HUDEP-2 (cell line): ENCODE results near the gene PIP5K1B.

ENCODE experiments used
- DNase-seq, 76 experiments: peaks; one replicate each; lab custom pipeline; 2025; ENCODE audit not compliant: unreplicated experiment in 76 of 76; lab: John Stamatoyannopoulos, UW

PIP5K1B gene

DNA sequence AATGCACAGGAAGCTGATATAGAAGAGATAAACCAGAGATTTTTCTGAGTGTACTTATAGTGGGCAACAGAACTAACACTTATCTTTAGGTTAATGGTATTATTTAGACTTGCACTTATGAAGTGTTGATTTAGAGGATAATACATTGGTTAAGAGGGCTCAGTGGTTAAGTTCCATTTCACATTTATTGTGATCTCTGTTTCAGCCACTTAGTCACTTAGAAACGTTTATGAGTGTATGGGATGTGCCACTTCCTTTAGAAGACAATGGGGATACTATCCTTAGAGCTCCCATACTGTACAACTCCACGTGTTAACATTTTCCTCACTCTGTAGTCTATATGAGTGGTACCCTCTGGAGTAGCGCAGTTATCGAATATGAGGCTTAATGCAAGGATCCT lies 57.5 kb downstream of the PIP5K1B start:
- DNase-seq, result no peak

DNA sequence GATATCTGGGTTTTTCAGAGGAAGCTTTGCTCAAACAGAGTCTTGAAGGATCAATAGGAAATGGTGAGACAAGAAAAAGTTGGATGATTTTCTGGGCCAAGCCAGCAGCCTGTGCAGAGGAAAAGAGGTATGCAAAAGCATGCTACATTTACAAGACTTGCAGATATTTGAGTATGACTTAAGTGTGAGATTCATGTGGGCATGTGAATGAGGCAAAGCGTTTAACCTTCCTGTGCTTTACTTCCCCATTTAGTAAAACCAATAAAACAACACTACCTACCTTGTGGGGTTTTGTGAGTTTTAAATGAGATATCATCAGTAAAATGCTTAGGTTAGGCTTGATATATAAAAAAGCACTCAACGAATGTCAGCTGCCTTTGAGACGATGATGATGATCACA lies 58.1 kb downstream of the PIP5K1B start:
- no peak for DNase-seq

DNA sequence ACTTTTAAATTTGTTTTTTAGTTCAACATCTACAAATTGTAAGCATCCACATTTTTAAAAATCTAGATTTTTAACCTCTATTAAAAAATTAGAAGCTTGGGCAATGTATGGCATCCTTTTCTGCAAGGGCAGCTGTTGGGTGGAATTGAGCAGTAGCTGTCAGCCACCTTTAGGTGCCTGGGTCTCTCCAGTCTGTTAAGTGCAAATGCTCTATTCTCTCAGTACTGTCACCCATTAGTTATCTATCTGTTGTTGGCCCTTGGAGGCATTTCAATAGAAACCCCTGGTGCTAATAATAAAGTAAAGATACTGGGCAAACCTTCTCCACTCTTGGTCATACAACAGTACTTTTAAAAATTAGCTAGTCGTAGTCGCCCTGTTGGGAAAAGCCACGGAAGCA lies 63.6 kb downstream of the PIP5K1B start:
- no peak for DNase-seq

DNA sequence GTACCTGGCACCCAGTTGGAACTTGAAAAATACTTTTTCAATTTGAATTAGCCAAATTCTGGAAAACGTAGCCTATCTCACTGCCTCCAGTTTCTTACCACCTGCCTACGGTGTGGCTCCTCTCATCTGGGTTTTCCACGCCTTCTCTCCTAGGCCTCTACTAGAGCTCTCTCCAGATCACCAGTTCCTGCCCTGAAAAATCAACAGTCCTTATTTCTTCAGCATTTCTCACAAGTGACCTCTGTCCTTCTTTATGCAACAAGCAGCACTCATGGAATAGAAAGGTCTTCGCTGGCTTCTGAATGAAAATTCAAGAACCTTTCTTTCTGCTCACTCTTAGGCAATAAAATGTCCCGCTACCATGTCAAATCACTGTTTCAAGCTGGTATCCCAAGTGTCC lies 64.8 kb downstream of the PIP5K1B start:
- DNase-seq, result no peak

DNA sequence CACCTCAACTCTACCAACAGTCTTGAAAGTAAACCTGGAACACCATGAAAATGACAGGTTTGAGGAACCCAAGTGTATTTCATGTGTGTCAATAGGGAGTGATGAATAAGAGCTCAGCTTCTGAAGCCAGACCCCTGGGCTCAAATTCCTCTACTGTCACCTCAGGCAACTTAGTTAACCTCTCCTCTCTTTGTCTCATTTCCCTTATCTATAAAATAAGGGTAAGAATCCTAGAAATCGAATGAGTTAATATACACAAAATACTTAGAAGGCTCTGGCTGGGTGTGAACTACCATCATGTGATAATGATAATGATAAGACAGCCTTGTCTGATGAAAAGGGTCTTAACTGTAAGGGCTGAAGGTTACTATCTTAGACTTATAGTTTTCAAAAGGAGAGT lies 66.3 kb downstream of the PIP5K1B start:
- no peak for DNase-seq

DNA sequence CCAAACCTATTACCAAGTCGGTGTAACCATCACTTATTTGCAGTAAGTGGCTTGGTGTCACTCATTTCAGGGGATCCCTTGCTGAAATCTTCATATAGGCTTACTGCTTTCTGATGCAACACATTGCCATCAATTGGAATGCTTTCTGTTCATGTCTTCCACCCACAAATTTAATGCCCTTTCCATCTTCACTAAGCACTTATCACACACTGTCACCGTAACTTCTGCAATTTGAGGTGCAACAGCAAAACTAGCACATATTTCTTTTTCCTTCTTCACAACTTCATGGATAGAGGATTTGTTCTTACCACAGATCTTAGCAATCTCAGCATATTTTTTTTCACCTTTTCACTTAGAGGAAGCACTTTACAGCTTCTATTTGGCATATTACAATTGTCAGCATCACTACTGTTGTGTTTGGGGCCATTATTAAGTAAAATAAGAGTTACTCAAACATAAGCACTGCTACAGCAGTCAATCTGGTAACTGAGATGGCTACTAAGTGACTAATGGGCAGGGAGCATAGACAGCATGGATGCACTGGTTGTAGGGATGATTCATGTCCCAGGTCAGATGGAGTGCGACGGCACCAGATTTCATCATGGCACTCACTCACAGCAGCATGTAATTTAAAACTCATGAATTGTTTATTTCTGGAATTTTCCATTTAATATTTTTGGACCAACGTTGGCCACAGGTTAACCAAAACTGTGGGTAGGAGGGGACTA lies 70.1 kb downstream of the PIP5K1B start:
- DNase-seq, result no peak

DNA sequence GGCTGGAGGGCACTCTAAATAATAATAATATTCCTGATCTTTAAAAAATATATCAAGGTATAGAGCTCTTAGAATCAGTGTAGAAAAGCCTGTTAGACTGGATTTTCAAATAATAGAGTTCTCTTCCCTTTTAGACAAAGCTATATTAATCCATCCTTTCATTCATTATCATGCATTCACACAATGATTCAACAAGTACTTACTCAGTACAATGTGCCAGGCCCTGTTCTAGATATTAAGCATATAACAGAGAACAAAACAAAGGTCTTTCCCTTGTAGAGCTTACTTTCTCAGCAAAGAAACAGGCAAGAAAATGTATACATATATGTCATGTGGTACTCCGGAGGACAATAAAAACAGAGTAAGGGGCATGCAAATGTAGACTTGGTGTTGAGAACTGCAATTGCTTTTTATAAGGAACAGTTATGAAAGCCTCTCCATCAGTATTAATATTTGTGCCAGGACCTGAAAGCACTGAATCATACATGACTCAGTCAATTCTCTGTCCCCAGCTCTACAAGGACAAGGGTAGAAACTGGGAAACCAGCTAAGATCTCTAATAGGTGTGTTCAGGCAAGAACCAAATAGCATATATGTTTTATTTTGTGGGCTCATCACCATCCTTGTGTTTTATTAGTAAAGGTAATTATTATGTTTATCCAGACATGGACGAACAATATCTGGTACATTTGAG lies 72.2 kb downstream of the PIP5K1B start:
- peak in 3 of 76 experiments; percentile 16 to 38 (median 25) for DNase-seq

DNA sequence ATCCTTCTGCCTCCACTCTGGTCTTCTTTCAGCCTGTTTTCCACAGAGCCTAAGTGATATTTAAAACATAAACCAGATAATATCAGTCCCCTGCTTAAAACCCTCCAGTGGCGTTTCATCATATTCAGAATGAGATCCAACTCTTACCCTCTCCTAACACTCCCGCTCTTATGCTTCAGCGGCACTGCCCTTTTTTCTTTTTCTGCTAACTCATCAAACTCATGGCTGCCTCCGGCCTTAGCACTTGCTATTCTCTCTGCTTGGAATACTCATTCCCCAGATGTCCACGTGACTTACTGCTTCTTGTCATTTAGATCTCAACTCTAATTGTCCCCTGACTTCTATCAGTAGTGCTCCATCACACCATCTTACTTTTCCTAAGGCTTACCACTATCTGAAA lies 73.6 kb downstream of the PIP5K1B start:
- DNase-seq, result peak in 31 of 76 experiments; percentile 1 to 51 (median 23)

DNA sequence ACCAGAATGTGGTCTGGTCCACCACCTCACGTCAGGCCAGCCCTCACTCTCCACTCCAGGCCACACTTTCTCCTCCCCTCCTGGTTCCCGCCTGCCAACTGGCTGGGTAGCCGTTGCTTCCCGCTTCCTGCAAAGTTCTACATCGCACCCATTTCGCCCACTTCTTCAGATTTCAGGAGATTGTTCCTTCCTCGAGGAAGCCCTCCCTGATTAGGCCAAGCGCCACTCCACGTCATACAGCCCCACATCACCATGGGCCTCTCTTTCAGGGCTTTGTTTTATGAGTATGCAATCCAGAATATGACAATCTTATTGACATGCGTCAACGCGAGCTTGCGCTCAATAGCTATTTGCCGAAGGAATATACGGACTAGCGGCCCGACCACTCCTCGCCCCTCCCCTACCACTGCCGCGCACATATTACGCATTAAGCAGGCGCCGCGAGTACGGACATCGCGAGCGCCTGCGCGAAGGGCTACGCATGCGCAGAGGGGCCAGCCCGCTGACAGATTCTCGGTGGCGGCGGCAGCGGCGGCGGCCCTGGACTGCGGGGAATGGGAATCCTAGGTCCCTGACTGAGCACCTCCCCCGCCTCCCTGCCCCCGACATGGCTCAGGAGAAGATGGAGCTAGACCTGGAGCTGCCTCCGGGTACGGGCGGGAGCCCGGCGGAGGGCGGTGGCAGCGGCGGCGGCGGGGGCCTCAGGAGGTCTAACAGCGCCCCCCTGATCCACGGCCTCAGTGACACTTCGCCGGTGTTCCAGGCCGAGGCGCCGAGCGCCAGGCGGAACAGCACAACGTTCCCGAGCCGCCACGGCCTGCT lies 74.7 kb downstream of the PIP5K1B start:
- DNase-seq, result peak in 75 of 76 experiments; percentile 34 to 94 (median 85)

DNA sequence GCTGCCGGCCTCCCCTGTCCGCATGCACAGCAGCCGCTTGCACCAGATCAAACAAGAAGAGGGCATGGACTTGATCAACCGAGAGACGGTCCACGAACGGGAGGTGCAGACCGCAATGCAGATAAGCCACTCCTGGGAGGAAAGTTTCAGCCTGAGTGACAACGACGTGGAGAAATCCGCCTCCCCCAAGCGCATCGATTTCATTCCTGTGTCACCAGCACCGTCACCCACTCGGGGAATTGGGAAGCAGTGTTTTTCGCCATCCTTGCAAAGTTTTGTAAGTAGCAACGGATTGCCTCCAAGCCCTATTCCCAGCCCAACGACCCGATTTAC lies 75.3 kb downstream of the PIP5K1B start:
- peak in 31 of 76 experiments; percentile 15 to 79 (median 58) for DNase-seq

DNA sequence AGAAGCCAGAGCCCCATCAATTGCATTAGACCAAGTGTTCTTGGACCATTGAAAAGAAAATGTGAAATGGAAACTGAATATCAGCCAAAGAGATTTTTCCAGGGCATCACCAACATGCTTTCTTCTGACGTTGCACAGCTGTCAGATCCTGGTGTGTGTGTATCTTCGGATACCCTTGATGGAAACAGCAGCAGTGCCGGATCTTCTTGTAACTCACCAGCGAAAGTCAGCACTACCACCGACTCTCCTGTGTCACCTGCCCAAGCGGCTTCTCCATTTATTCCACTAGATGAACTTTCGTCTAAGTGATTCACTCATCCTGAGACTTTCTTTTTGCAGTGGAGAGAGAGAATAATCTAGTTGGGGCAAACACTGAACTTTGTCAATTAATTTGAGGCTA lies 75.7 kb downstream of the PIP5K1B start:
- DNase-seq, result peak in 3 of 76 experiments; percentile 19 to 43 (median 27)

DNA sequence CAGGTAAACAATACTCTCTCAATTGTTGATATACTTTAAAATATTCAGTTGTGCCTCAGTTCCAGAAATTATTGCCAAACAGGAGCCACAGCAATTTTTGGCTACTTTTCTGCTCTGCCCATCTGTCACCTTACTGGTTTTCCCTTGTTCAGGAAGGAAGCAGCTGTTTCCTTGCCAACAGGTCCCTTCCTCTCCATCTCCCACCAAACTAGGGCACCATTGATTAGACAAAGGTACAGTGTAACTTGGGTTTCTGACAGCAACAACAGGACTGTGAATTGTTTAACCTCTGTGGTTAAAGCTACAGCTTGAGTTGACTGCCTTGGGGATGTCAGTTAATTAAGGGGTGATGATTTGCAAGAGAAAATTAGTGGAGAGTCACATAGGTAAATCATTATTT lies 76.9 kb downstream of the PIP5K1B start:
- no peak for DNase-seq

DNA sequence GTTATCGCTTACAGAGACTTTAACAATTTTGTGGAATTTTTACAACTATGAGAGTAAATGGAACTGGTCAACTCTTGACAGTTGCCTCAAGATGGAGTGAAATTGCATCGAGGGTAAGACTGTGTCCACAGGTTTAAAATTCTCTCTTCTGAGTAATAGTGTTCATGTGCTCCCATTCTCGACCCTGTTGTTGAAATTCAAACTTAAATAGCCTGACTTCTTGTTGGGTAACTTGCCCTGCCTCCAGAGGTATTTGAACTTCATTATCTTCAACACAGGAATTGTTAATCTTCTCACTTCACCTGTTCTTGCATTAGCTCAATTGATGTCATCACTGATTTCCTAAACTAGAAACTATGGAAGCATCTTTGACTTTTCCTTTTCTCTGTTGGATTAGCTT lies 77.5 kb downstream of the PIP5K1B start:
- DNase-seq, result no peak

DNA sequence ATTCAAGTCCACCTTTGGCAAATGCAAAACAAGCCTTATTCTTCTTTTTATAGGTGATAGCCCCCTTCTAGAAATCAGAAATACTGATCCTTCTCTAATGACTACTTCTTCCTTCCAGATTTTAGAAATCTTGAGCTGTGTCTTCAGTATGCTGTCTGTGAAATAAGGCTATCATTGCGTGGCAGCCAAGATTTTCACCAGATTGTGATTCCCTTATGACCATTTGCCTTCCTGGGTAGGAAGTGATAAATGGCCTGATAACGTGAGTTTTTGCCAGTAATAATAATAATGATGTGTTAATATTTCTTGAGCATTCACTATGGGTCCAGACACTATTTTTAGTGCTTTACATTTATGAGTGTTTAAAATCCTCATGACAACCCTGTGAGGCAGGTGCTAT lies 80.9 kb downstream of the PIP5K1B start:
- no peak for DNase-seq

DNA sequence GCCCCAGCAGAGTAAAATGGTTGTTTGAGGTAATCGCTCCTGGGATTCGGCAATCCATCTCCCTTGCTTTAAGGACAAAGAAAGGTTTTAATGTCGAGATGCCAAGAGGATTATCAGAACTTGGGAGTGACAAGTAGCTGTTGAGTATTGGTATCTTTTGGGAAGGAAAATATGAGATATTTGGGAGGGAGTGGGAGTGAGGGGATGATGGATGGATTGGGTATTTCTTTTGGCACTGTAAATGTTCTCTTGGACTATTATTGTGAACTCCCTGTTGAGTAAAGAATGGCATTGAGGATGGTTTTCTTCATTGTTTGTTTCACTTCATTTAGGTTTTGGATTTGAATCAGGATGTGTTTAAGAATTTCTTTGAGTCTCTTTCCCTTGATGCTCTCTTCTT lies 86.1 kb downstream of the PIP5K1B start:
- no peak for DNase-seq

DNA sequence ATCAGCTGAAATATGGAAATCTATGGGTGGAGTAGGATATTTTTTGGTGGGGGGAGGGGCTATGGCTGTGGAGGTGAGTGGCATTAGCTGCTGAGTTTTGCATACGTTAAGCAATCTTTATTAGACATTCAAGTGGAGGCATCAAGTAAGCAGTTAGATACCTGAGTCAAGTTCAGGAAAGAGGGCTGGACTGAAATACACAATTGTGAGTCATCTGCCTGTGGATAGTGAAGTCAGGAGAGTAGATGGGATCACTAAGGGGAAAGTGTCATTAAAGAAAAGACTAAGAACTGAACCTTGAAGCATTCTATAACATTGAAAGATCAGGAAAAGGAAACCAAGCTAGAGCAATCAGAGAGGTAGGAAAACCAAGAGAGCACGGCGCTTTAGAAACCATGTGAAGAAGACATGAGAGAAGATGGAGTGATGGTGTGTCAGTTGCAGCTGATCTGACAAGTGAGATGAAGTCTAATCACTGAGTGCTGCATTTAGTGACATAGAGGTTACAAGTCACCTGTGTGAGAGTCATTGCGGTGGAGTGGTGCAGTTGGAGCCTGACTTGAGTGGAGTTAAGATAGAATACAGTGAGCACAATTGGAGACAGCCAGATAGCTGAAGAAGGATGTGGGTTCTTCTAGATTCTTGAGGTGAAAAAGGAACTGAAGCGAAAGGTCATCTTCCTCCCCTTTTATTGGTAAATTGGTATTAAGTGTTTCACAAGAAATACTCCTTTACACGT lies 88.7 kb downstream of the PIP5K1B start:
- DNase-seq, result no peak

DNA sequence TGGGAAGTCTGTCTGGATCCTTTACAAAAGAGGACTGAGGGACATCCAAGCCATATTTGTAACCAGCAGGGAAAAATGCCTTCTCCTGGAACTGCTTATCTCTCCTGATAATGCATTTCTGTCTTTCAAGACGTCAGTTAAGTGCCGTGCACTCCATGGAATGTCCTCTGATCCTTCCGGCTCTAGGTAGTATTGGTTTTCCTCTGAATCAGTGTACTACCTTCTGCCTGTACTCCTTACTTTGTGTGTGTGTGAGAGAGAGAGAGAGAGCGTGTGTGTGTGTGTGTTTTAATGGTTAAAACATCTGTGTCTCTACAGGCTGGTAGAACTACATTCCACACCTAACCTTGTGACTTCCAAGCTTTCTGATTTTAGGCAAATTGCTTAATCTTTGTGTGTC lies 89.9 kb downstream of the PIP5K1B start:
- DNase-seq, result no peak

DNA sequence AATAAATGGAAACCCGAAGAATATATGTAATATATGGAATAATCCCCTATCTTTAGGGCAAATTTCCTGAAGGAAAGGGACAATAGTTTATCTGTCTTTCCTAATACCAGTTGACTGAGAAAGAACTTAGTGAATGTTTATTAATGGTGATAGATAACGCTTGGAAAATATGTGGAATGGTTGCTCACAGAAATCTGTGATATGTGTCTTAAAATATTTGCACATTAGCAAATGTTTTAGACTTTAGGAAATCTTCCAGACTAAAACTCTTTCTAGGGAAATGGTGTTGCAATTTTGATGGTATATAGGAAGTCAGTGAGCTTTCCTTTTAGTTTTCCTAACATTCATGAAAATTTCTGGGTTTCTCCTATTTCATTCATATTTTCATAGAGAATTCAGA lies 90.4 kb downstream of the PIP5K1B start:
- DNase-seq, result no peak

DNA sequence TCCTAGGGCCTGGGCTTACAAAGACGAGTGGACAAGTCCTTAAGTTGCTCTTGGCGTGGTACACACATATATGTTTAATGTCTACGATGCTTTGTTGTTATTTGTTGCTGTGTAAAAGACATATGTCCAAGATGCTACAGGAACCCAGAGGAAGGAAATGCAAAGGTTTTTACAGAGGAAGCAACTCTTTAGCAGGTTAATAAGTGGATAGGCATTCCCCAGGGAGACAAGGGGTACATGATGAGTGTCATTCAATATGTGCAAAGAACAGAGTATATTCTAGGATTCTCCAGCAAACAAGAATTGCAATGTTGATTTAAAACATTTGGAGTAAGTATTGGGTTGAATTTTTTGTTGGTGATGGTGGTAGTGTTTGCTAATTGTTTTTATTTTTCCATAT lies 92.1 kb downstream of the PIP5K1B start:
- no peak for DNase-seq

DNA sequence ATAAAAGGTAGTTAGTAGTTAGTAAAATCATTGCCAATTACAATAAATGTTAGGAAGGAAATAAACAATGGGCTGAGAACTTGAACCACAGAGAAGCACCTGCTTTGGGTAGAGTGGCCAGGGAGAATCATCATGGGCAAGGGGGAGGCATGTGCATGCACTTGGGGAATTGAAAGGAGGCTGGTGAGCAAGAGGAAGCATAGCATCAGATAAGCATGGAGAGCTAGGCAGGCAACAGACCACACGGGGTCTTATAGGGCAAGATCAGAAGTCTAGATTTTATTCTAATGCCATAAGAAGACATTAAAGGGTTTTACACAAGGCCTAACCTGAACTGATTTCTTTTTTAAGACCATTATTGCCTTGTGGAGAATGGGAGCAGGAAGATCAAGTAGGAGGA lies 93.4 kb downstream of the PIP5K1B start:
- peak in 2 of 76 experiments; percentile 6 to 8 for DNase-seq

DNA sequence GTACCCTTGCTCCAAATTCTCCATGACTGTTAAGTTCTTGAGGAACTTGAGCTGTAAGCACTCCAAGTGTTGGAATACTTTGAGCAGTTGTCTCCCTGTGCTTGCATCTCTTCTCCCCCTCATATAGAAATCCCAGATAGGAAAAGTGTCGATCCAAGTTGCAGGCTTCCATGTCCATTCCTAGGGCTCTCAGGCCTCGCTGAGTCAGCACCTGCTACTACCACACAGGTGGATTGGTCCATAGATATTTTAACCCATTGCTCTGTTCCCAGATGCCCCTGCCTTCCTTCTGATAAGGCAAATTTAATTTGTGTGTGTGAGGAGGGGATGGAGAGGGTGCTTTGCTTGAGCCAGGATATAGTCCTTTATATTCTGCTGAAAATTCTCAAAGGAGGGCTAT lies 95.8 kb downstream of the PIP5K1B start:
- no peak for DNase-seq
